Activated T-cell treated with anti-CD3 and anti-CD28 coated beads, Interleukin-2, amount 50 U/mL, for 72 hours (primary cell): ENCODE data around the gene MGAM2. TPM values are rescaled to one million over a fixed set of nuclear protein-coding genes. Genes with fewer than 3 reads are reported as not detected.
"Not testable (repeated sequence)": the region's sequence is repeated elsewhere in the genome, so short reads cannot be mapped to it uniquely, and the experiment has no call there.

Experiments used
- ATAC-seq, 2 donors: fragments of 150-1000 bp; cut with Tn5 transposase; replicated peaks in 1 of 2; 2 replicates each; pipeline ENCODE4 v1.10.0; 2021; ENCODE audit warnings: moderate library complexity in 2 of 2, mild to moderate bottlenecking in 1 of 2
- DNase-seq, 2 donors: peaks; one replicate each; pipeline ENCODE4 v3.0.0; 2021 to 2022; ENCODE audit warnings: mixed read lengths in 1 of 2
- H3K27ac Mint-ChIP-seq: one replicate; pipeline ENCODE4 v1.8.0; 2022; ENCODE audit warnings: mild to moderate bottlenecking, moderate library complexity, mixed read lengths
- H3K27me3 Mint-ChIP-seq: one replicate; pipeline ENCODE4 v1.8.0; 2022; ENCODE audit warnings: low read depth, mixed read lengths
- H3K36me3 Mint-ChIP-seq, 2 donors: one replicate each; pipeline ENCODE4 v1.8.0; 2022; ENCODE audit warnings: mixed read lengths in 2 of 2, mild to moderate bottlenecking in 1 of 2; ENCODE audit not compliant: insufficient read depth in 2 of 2
- H3K4me1 Mint-ChIP-seq: one replicate; pipeline ENCODE4 v1.8.0; 2022; ENCODE audit warnings: low read depth, mixed read lengths
- H3K4me3 Mint-ChIP-seq, 2 donors: one replicate each; pipeline ENCODE4 v1.8.0; 2022; ENCODE audit warnings: mild to moderate bottlenecking in 2 of 2, mixed read lengths in 2 of 2, moderate library complexity in 2 of 2
- H3K9me3 Mint-ChIP-seq, 2 donors: one replicate each; pipeline ENCODE4 v1.8.0; 2022; ENCODE audit warnings: mixed read lengths in 2 of 2
- total RNA-seq, 2 donors: library from RNA; stranded (reverse); gene quantifications; one replicate each; pipeline ENCODE4 v1.2.3, GENCODE V29; 2022

MGAM2 gene
- total RNA-seq = under 1 TPM; 0.02 to 0.09 TPM

GRCh38 chr7:142111499-142111898 lies at the start of gene MGAM2:
TSS of gene MGAM2 (plus strand) at chr7:142111718. CDS start at chr7:142116874, 5,156 bp downstream.
- DNase-seq (no peak), ATAC-seq (no peak)
- peaks cover 4% of the 10 kb centered on the region for H3K27me3 Mint-ChIP-seq
- H3K4me3 Mint-ChIP-seq = no peak within 1 kb of the TSS
- H3K27ac Mint-ChIP-seq = no peak within 1 kb of the TSS
- H3K4me1 Mint-ChIP-seq = no peaks in the 10 kb centered on the region
- no peaks in the 10 kb centered on the region for H3K36me3 Mint-ChIP-seq
- H3K9me3 Mint-ChIP-seq = no peaks in the 10 kb centered on the region

DNA sequence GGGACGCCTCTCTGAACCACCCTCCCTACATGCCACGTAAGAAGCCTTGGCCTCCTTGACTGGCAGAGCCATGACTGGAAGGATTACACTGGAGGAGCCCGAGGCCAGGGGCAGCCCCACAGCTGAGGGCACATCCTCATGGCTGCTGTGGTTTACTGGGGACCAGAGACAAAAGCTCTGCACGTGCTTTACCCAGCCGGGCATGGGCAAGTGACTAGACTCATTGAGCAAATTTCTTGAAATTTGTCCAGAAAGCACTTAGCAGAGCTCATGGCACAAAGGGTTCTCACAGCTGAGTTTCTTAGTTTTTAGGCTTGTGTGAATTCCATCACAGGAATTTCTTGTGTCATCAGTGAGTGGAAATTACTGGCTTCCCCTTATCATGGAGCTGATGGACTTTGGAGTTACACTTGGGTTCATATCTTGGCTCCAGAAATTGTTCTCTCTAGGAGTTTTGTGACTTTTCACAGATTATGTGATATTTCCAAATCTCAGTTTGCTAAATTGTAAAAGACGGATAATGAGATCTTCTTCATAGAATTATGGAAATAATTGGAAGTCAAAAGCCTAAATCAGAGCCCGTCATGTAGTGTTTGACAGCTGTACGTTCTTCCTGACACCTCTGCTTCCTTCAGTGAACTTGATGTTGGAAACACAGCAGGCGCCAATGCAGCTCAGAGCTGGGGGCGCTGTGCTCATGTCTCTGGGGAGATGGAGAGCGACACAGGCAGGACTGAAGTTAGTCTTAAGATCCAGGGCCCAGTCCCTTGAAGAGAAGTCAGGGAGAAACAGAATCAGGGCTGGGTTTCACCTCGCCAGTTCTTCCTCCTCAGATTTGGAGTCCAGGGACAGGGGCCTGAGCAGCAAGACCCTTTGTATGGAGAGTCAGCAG lies 47.7 kb upstream of the MGAM2 start:
- Mint-ChIP-seq H3K4me3 (no peak overlapping the region), H3K27me3 (no peaks in the 10 kb centered on the region), H3K36me3 (no peaks in the 10 kb centered on the region), H3K9me3 (no peaks in the 10 kb centered on the region), H3K27ac (no peak overlapping the region), H3K4me1 (no peaks in the 10 kb centered on the region)
- ATAC-seq (no peak), DNase-seq (no peak)

GRCh38 chr7:142066536-142066935 lies 45.0 kb upstream of the MGAM2 start:
- no peak overlapping the region for H3K4me3 Mint-ChIP-seq
- ATAC-seq = no peak
- H3K4me1 Mint-ChIP-seq = no peaks in the 10 kb centered on the region
- no peaks in the 10 kb centered on the region for H3K36me3 Mint-ChIP-seq
- DNase-seq = no peak
- no peaks in the 10 kb centered on the region for H3K9me3 Mint-ChIP-seq
- H3K27me3 Mint-ChIP-seq = no peaks in the 10 kb centered on the region
- H3K27ac Mint-ChIP-seq = no peak overlapping the region

GRCh38 chr7:142077762-142078161 lies 33.8 kb upstream of the MGAM2 start:
- Mint-ChIP-seq H3K4me3 (no peak overlapping the region), H3K36me3 (no peaks in the 10 kb centered on the region), H3K4me1 (no peaks in the 10 kb centered on the region), H3K27me3 (no peaks in the 10 kb centered on the region), H3K9me3 (no peaks in the 10 kb centered on the region), H3K27ac (no peak overlapping the region)
- ATAC-seq (no peak), DNase-seq (no peak)

- Mint-ChIP-seq H3K27me3 (no peaks in the 10 kb centered on the region), H3K4me3 (no peak overlapping the region), H3K9me3 (peaks cover 0 to 2% of the 10 kb centered on the region in 2 donors), H3K4me1 (no peaks in the 10 kb centered on the region), H3K27ac (no peak overlapping the region), H3K36me3 (no peaks in the 10 kb centered on the region)
- ATAC-seq (no peak), DNase-seq (no peak)
Observed at GRCh38 chr7:142083605-142084004, 27.9 kb upstream of the MGAM2 start.

DNA sequence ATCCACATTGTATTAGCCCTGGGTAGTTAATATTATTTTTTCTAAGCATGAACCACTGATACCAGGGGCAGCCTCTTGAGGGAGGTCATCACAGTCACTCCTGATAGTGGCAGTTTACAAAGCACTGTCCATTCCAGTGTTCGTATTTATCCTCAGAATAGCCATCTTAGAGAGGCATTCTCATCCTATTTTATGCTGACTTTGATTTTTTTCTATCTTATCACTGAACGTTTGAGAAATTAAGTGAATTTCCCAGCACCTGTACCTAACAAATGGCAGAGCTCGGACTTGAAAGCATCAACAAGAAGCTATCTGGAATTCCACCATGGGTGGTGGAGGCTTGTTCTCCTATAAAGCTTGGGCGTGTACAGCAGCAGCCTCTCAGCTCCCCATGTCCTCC lies 26.1 kb upstream of the MGAM2 start:
- H3K36me3 Mint-ChIP-seq = no peaks in the 10 kb centered on the region
- H3K4me1 Mint-ChIP-seq = no peaks in the 10 kb centered on the region
- H3K27ac Mint-ChIP-seq = no peak overlapping the region
- ATAC-seq (no peak), DNase-seq (no peak)
- no peaks in the 10 kb centered on the region for H3K27me3 Mint-ChIP-seq
- H3K9me3 Mint-ChIP-seq = peaks cover 0 to 2% of the 10 kb centered on the region in 2 donors
- no peak overlapping the region for H3K4me3 Mint-ChIP-seq

DNA sequence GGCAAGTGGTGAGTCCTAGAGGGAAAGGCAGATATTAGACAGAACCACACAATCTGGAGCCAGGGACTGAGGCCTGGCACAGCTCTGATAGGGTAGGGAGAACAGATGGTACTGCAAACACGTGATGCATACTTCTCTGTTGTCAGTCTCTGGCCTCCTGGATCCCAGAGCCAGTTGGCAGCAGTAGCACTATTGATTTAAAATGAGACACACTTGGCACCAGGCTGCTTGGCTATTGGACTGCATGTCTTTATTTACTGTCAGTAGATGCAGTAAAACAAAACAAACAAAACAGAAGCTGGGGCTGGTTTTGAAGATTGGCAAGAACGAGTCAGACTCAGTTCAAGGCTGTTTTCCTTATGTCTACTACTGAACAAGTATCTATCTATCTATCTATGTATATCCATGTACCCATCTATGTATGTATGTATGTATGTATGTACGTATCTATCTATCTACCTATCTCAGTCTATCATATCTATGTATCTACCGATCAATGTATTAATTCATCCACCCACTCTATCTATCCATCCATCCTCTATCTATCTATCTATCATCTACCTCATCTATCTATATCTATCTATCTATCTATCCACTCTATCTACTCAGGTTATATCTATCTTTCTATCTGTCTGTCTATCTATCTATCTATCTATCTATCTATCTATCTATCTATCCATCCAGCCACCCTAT lies 23.4 kb upstream of the MGAM2 start:
- Mint-ChIP-seq H3K4me3 (no peak overlapping the region), H3K4me1 (no peaks in the 10 kb centered on the region), H3K9me3 (peaks cover 0 to 2% of the 10 kb centered on the region in 2 donors), H3K36me3 (no peaks in the 10 kb centered on the region), H3K27ac (no peak overlapping the region), H3K27me3 (no peaks in the 10 kb centered on the region)
- ATAC-seq (no peak), DNase-seq (no peak)

DNA sequence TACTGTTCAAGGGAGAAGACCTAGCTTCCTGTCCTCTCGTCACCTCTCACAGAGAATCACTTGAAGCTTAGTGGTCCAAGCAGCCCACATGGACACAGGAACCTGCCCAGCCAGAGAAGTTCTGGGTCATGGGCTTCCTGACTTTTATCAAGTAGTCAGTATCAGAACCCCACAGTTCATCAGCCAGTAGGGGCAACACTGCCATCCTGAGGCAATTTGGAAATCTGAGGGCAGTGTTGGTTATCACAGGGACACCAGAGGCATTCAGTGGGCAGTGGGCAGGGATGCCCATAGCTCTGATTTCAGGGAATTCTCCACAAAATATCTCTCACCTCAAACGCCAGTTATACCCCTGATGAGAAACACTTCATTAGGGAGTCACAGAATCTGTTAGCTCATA lies 22.5 kb upstream of the MGAM2 start:
- ATAC-seq (no peak), DNase-seq (no peak)
- Mint-ChIP-seq H3K4me1 (no peaks in the 10 kb centered on the region), H3K27me3 (no peaks in the 10 kb centered on the region), H3K9me3 (no peaks in the 10 kb centered on the region), H3K27ac (no peak overlapping the region), H3K36me3 (no peaks in the 10 kb centered on the region), H3K4me3 (no peak overlapping the region)

GRCh38 chr7:142091961-142092360 lies 19.6 kb upstream of the MGAM2 start:
- no peak for DNase-seq
- Mint-ChIP-seq H3K27me3 (no peaks in the 10 kb centered on the region), H3K27ac (no peak overlapping the region), H3K9me3 (no peaks in the 10 kb centered on the region), H3K4me3 (no peak overlapping the region), H3K4me1 (no peaks in the 10 kb centered on the region), H3K36me3 (no peaks in the 10 kb centered on the region)
- no peak for ATAC-seq

- DNase-seq (no peak), ATAC-seq (no peak)
- Mint-ChIP-seq H3K9me3 (no peaks in the 10 kb centered on the region), H3K27ac (no peak overlapping the region), H3K4me3 (no peak overlapping the region), H3K36me3 (no peaks in the 10 kb centered on the region), H3K27me3 (no peaks in the 10 kb centered on the region), H3K4me1 (no peaks in the 10 kb centered on the region)
Observed at GRCh38 chr7:142094861-142095260, 16.7 kb upstream of the MGAM2 start.

DNA sequence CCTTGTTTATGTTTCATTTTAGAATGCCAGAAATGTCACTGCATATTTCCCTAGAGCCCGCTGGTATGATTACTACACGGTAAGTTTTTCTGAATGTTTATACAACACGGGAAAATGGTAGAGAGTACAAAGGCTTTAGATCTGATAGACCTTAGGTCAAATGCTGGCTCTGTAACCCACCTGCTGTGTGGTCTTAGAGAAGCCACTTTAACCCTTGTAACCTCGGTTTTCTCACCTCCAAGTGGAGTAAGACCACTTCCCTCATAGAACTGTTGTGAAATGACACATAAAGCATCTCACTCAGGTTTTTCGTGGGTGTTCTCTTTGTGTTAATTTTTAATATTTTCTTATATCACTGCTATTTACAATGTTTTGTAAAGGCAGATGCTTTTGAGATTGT lies 13.9 kb upstream of the MGAM2 start:
- H3K4me1 Mint-ChIP-seq = no peaks in the 10 kb centered on the region
- DNase-seq = no peak
- H3K9me3 Mint-ChIP-seq = no peaks in the 10 kb centered on the region
- H3K27ac Mint-ChIP-seq = no peak overlapping the region
- no peak for ATAC-seq
- H3K4me3 Mint-ChIP-seq = no peak overlapping the region
- H3K36me3 Mint-ChIP-seq = no peaks in the 10 kb centered on the region
- no peaks in the 10 kb centered on the region for H3K27me3 Mint-ChIP-seq

- no peaks in the 10 kb centered on the region for H3K4me1 Mint-ChIP-seq
Observed at GRCh38 chr7:142098004-142098403, 13.5 kb upstream of the MGAM2 start.

GRCh38 chr7:142099347-142099746 lies 12.2 kb upstream of the MGAM2 start:
- not testable (repeated sequence) for H3K4me1 Mint-ChIP-seq, H3K4me3 Mint-ChIP-seq, H3K9me3 Mint-ChIP-seq, H3K36me3 Mint-ChIP-seq, H3K27ac Mint-ChIP-seq, DNase-seq, H3K27me3 Mint-ChIP-seq, ATAC-seq

More at GRCh38 chr7:142098004-142098403, 13.5 kb upstream of the MGAM2 start:
- no peaks in the 10 kb centered on the region for H3K36me3 Mint-ChIP-seq
- H3K27ac Mint-ChIP-seq = no peak overlapping the region
- DNase-seq = no peak
- ATAC-seq = no peak
- H3K27me3 Mint-ChIP-seq = no peaks in the 10 kb centered on the region
- no peak overlapping the region for H3K4me3 Mint-ChIP-seq
- H3K9me3 Mint-ChIP-seq = no peaks in the 10 kb centered on the region
